HG03045 (cell line): ENCODE measurements around the gene ANKRD36.
"Not testable (repeated sequence)": the region's sequence is repeated elsewhere in the genome, so short reads cannot be mapped to it uniquely, and the experiment has no call there.

Experiments
- ATAC-seq: cut with Tn5 transposase; IDR thresholded peaks from one replicate; pipeline ENCODE4 v1.9.1; 2021; ENCODE audit warnings: mild to moderate bottlenecking, moderate library complexity; ENCODE audit not compliant: unreplicated experiment

ANKRD36 gene

DNA sequence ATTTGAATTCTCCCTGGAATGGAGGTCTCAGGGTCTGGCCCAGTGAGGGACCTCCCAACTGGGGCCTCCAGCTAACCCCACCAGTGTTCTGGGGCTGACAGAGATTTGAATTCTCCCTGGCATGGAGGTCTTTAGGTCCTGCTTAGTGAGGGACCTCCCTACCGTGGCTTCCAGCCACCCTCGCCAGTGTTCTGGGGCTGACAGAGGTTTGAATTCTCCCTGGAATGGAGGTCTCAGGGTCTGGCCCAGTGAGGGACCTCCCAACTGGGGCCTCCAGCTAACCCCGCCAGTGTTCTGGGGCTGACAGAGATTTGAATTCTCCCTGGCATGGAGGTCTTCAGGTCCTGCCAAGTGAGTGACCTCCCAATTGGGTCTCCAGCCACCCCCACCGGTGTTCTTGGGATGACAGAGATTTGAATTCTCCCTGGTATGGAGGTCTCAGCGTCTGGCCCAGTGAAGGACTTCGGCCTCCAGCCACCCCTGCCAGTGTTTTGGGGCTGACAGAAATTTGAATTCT, 155.2 kb downstream of the ANKRD36 start:
- ATAC-seq: not testable (repeated sequence)

GRCh38 chr2:97276232-97276798, 163.4 kb downstream of the ANKRD36 start:
- ATAC-seq: not testable (repeated sequence)

DNA sequence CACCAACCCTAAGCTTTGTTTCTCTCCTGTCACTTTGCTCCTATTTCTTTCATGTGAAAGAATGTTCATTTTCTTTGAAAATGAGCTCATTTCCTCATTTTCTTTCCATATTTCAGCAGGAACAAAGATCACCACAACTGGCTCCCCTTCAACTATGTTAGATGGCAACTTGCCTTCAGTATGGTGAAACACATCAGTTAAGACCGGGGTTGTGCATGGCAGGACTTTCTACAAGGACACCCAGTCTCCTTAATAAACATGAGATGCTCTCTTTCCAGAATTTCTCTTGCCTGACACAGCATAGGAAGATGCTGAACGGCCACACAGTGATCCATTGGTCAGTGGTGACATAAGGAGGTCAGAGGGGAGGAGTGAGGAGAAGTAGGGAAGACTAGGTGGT, 172.2 kb downstream of the ANKRD36 start:
- not testable (repeated sequence) for ATAC-seq

- ATAC-seq: not testable (repeated sequence)
Measured at GRCh38 chr2:97293687-97294086, 180.7 kb downstream of the ANKRD36 start.
